Trophoblast cell (in vitro differentiated cells and primary cell): ENCODE measurements around the gene RHD.
A peak's percentile ranks its signal among the peaks of the same experiment; 100 is the strongest.

Experiments used
- DNase-seq, 2 donors: peaks; one replicate each; pipeline ENCODE4 v3.0.0-alpha.2; 2016
- H2AFZ ChIP-seq: 2 replicates; pipeline ENCODE4 v1.6.1; 2013; ENCODE audit warnings: low read length, moderate library complexity, mild to moderate bottlenecking; ENCODE audit not compliant: insufficient read depth, poor library complexity
- H2AK5ac ChIP-seq: 2 replicates; pipeline ENCODE4 v1.6.1; 2013; ENCODE audit warnings: mild to moderate bottlenecking, low read length
- H2BK120ac ChIP-seq: 2 replicates; pipeline ENCODE4 v1.6.1; 2013; ENCODE audit warnings: low read length, mild to moderate bottlenecking, moderate library complexity; ENCODE audit not compliant: insufficient read depth, poor library complexity
- H2BK12ac ChIP-seq: 2 replicates; pipeline ENCODE4 v1.6.1; 2013; ENCODE audit warnings: mild to moderate bottlenecking, low read length, moderate library complexity
- H2BK5ac ChIP-seq: 2 replicates; pipeline ENCODE4 v1.6.1; 2013; ENCODE audit warnings: low read length, low read depth, moderate library complexity, mild to moderate bottlenecking; ENCODE audit not compliant: poor library complexity
- H3K14ac ChIP-seq: 2 replicates; pipeline ENCODE4 v1.6.1; 2013; ENCODE audit warnings: mild to moderate bottlenecking, low read length
- H3K18ac ChIP-seq: 2 replicates; pipeline ENCODE4 v1.6.1; 2013; ENCODE audit warnings: mild to moderate bottlenecking, low read length
- H3K23ac ChIP-seq: 2 replicates; pipeline ENCODE4 v1.6.1; 2013; ENCODE audit warnings: low read length
- H3K27ac ChIP-seq: 2 replicates; pipeline ENCODE4 v1.5.1; 2013; ENCODE audit warnings: low read depth, mild to moderate bottlenecking, inconsistent platforms, low read length, moderate library complexity
- H3K27me3 ChIP-seq: 2 replicates; pipeline ENCODE4 v1.6.1; 2013; ENCODE audit warnings: inconsistent platforms, mild to moderate bottlenecking, low read length, moderate library complexity; ENCODE audit not compliant: insufficient read depth
- H3K36me3 ChIP-seq, 2 experiments: 1 replicate in 1 of 2; 2 replicates in 1 of 2; pipeline ENCODE4 v1.6.1; 2013; ENCODE audit warnings: low read length in 2 of 2, mild to moderate bottlenecking in 2 of 2, moderate library complexity in 1 of 2; ENCODE audit not compliant: insufficient read depth in 2 of 2, control insufficient read depth in 1 of 2
- H3K4ac ChIP-seq: 2 replicates; pipeline ENCODE4 v1.6.1; 2013; ENCODE audit warnings: low read depth, mild to moderate bottlenecking, low read length, moderate library complexity
- H3K4me1 ChIP-seq, 2 experiments: 1 replicate in 1 of 2; 2 replicates in 1 of 2; pipeline ENCODE4 v1.6.1; 2013; ENCODE audit warnings: low read length in 2 of 2, mild to moderate bottlenecking in 2 of 2, moderate library complexity in 1 of 2; ENCODE audit not compliant: insufficient read depth in 2 of 2, control insufficient read depth in 1 of 2
- H3K4me2 ChIP-seq: 2 replicates; pipeline ENCODE4 v1.6.1; 2013; ENCODE audit warnings: inconsistent platforms, mild to moderate bottlenecking, low read length, moderate library complexity
- H3K4me3 ChIP-seq: 2 replicates; pipeline ENCODE4 v1.5.1; 2013; ENCODE audit warnings: mild to moderate bottlenecking, low read depth, low read length, inconsistent platforms
- H3K79me1 ChIP-seq: one replicate; pipeline ENCODE4 v1.6.1; 2013; ENCODE audit warnings: low read length
- H3K79me2 ChIP-seq: 2 replicates; pipeline ENCODE4 v1.6.1; 2013; ENCODE audit warnings: low read length, mild to moderate bottlenecking; ENCODE audit not compliant: control insufficient read depth, insufficient read depth, poor library complexity
- H3K9ac ChIP-seq: 2 replicates; pipeline ENCODE4 v1.6.1; 2013; ENCODE audit warnings: mild to moderate bottlenecking, low read length
- H3K9me3 ChIP-seq: 2 replicates; pipeline ENCODE4 v1.6.1; 2013; ENCODE audit warnings: low read depth, mild to moderate bottlenecking, control low read depth, inconsistent platforms, low read length; ENCODE audit not compliant: insufficient read depth
- H4K12ac ChIP-seq: 2 replicates; pipeline ENCODE4 v1.6.1; 2013; ENCODE audit warnings: low read depth, mild to moderate bottlenecking, low read length, moderate library complexity
- H4K8ac ChIP-seq: 2 replicates; pipeline ENCODE4 v1.6.1; 2013; ENCODE audit warnings: low read depth, mild to moderate bottlenecking, low read length, moderate library complexity
- H4K91ac ChIP-seq: one replicate; pipeline ENCODE4 v1.6.1; 2013; ENCODE audit warnings: low read depth, mild to moderate bottlenecking, low read length, moderate library complexity
- WGBS: extraction: QIAGEN DNeasy Blood & Tissue Kit; methylation state at CpG from one replicate; pipeline ENCODE4 v1.1.7; 2013; ENCODE audit warnings: missing lambda C conversion rate; ENCODE audit not compliant: insufficient read length, insufficient coverage; ENCODE audit errors: extremely low coverage; 5-methylcytosine and 5-hydroxymethylcytosine counted together

The RHD gene

GRCh38 chr1:25246600-25247023 is 25.7 kb upstream of the RHD start:
- Histone ChIP-seq H3K23ac (no peak overlapping the region), H3K4ac (peak overlapping the region; percentile 96), H2BK5ac (peak overlapping the region; percentile 22), H3K4me2 (peak overlapping the region; percentile 82), H3K79me1 (peaks cover 14% of the 10 kb centered on the region), H3K9ac (peak overlapping the region; percentile 81), H2AK5ac (peak overlapping the region; percentile 65), H2BK120ac (peak overlapping the region; percentile 57), H4K8ac (peak overlapping the region; percentile 52), H3K18ac (peak overlapping the region; percentile 87), H2AFZ (peak overlapping the region; percentile 50), H3K4me3 (peak overlapping the region; percentile 96), H3K9me3 (peaks cover 2% of the 10 kb centered on the region), H3K4me1 (peaks cover 0 to 2% of the 10 kb centered on the region in 2 experiments), H3K36me3 (peaks cover 14 to 16% of the 10 kb centered on the region in 2 experiments), H3K14ac (peak overlapping the region; percentile 78), H3K27ac (peak overlapping the region; percentile 94), H3K27me3 (no peaks in the 10 kb centered on the region), H4K12ac (peak overlapping the region; percentile 34), H2BK12ac (no peak overlapping the region), H3K79me2 (peaks cover 13% of the 10 kb centered on the region), H4K91ac (peak overlapping the region; percentile 66)
- no CpG with 5 or more reads among the region's 53 CpGs for WGBS
- DNase-seq: no peak

GRCh38 chr1:25247024-25247828 is 25.1 kb upstream of the RHD start, which contains the start of gene RSRP1:
RSRP1 (minus strand) TSS chr1:25247454; CDS start chr1:25246963, 491 bp downstream.
- peak; percentile 99 to 100 for DNase-seq
- Histone ChIP-seq H3K23ac (no peak within 1 kb of the TSS), H3K4me2 (peak within 1 kb of the TSS; percentile 82), H2AFZ (peak within 1 kb of the TSS; percentile 95), H3K4me3 (peak within 1 kb of the TSS; percentile 96), H3K4ac (peak within 1 kb of the TSS; percentile 96), H3K9me3 (peaks cover 2% of the 10 kb centered on the region), H3K79me1 (peaks cover 14% of the 10 kb centered on the region), H4K91ac (peak within 1 kb of the TSS; percentile 99), H3K9ac (peak within 1 kb of the TSS; percentile 94), H3K14ac (peak within 1 kb of the TSS; percentile 99), H2AK5ac (peak within 1 kb of the TSS; percentile 99), H2BK12ac (no peak within 1 kb of the TSS), H3K79me2 (peaks cover 13% of the 10 kb centered on the region), H3K27me3 (no peaks in the 10 kb centered on the region), H3K36me3 (peaks cover 14 to 16% of the 10 kb centered on the region in 2 experiments), H3K27ac (peak within 1 kb of the TSS; percentile 94), H2BK120ac (peak within 1 kb of the TSS; percentile 90), H3K18ac (peak within 1 kb of the TSS; percentile 99), H3K4me1 (peaks cover 0 to 2% of the 10 kb centered on the region in 2 experiments), H4K8ac (peak within 1 kb of the TSS; percentile 99), H2BK5ac (peak within 1 kb of the TSS; percentile 96), H4K12ac (peak within 1 kb of the TSS; percentile 99)
- WGBS: no CpG with 5 or more reads among the region's 79 CpGs

- Histone ChIP-seq H2BK120ac (peak overlapping the region; percentile 68), H2BK12ac (no peak overlapping the region)
These were observed 24.2 kb upstream of the RHD start for GRCh38 chr1:25247829-25248754.

GRCh38 chr1:25253911-25254310 is 18.4 kb upstream of the RHD start:
- H2BK5ac ChIP-seq: no peak overlapping the region
- no peaks in the 10 kb centered on the region for H3K79me1 ChIP-seq
- no peak overlapping the region for H4K12ac ChIP-seq
- H3K18ac ChIP-seq: no peak overlapping the region
- H3K27me3 ChIP-seq: no peaks in the 10 kb centered on the region
- DNase-seq: peak; percentile 60 to 81
- H3K4me3 ChIP-seq: no peak overlapping the region
- no peak overlapping the region for H4K91ac ChIP-seq
- no peak overlapping the region for H2AK5ac ChIP-seq
- no peak overlapping the region for H3K27ac ChIP-seq
- H4K8ac ChIP-seq: no peak overlapping the region
- H2BK120ac ChIP-seq: no peak overlapping the region
- no peak overlapping the region for H3K23ac ChIP-seq
- WGBS: no CpG with 5 or more reads among the region's 2 CpGs
- no peaks in the 10 kb centered on the region for H3K9me3 ChIP-seq
- H3K4me1 ChIP-seq: no peaks in the 10 kb centered on the region
- no peak overlapping the region for H3K9ac ChIP-seq
- H2AFZ ChIP-seq: no peak overlapping the region
- H3K36me3 ChIP-seq: no peaks in the 10 kb centered on the region
- no peaks in the 10 kb centered on the region for H3K79me2 ChIP-seq
- H3K4ac ChIP-seq: no peak overlapping the region
- H2BK12ac ChIP-seq: no peak overlapping the region
- H3K14ac ChIP-seq: no peak overlapping the region
- H3K4me2 ChIP-seq: no peak overlapping the region

More at GRCh38 chr1:25247829-25248754, 24.2 kb upstream of the RHD start:
- H3K9me3 ChIP-seq: peaks cover 2% of the 10 kb centered on the region
- H3K14ac ChIP-seq: peak overlapping the region; percentile 79
- H3K4me3 ChIP-seq: peak overlapping the region; percentile 96
- peak overlapping the region; percentile 93 for H4K12ac ChIP-seq
- H2BK5ac ChIP-seq: no peak overlapping the region
- DNase-seq: no peak
- peaks cover 10 to 12% of the 10 kb centered on the region in 2 experiments for H3K36me3 ChIP-seq
- H3K9ac ChIP-seq: peak overlapping the region; percentile 85
- H3K4me2 ChIP-seq: peak overlapping the region; percentile 82
- H3K27me3 ChIP-seq: no peaks in the 10 kb centered on the region
- H3K79me1 ChIP-seq: peaks cover 14% of the 10 kb centered on the region
- H3K23ac ChIP-seq: no peak overlapping the region
- no CpG with 5 or more reads among the region's 30 CpGs for WGBS
- H4K91ac ChIP-seq: peak overlapping the region; percentile 59
- peak overlapping the region; percentile 72 for H3K4ac ChIP-seq
- peak overlapping the region; percentile 68 for H2AK5ac ChIP-seq
- peak overlapping the region; percentile 80 for H3K18ac ChIP-seq
- peak overlapping the region; percentile 55 for H3K27ac ChIP-seq
- H2AFZ ChIP-seq: peak overlapping the region; percentile 82
- H3K4me1 ChIP-seq: peaks cover 0 to 2% of the 10 kb centered on the region in 2 experiments
- peaks cover 13% of the 10 kb centered on the region for H3K79me2 ChIP-seq
- H4K8ac ChIP-seq: peak overlapping the region; percentile 97
